HepG2 (cell line): ENCODE data around the gene NFE2L1. TPM values are rescaled to one million over a fixed set of nuclear protein-coding genes. Genes with fewer than 3 reads are reported as not detected.
A peak's percentile ranks its signal among the peaks of the same experiment; 100 is the strongest.

Source experiments
- CCDC6 ChIP-seq: sonication (generic); formaldehyde crosslinking; IDR thresholded peaks from 2 replicates; pipeline ENCODE4 v1.8.1; 2022; ENCODE audit warnings: mild to moderate bottlenecking, missing genetic modification reagents, moderate library complexity
- CREBL2 ChIP-seq: sonication (generic); formaldehyde crosslinking; IDR thresholded peaks from 2 replicates; pipeline ENCODE4 v1.8.1; 2023; ENCODE audit warnings: missing genetic modification reagents, mild to moderate bottlenecking, borderline replicate concordance
- FOXA1 ChIP-seq, 2 experiments: fragments of 450-650 bp in 1 of 2; sonication (generic) in 1 of 2; formaldehyde crosslinking in 1 of 2; IDR thresholded peaks; 2 replicates each; pipeline versions ENCODE4 v1.4.0 to v1.6.1; 2016 to 2020; ENCODE audit warnings: missing genetic modification reagents in 1 of 2
- IRF2 ChIP-seq: IDR thresholded peaks from 2 replicates; pipeline ENCODE4 v1.6.1; 2018; ENCODE audit warnings: missing genetic modification reagents, missing compliant biosample characterization
- ISX ChIP-seq: sonication (generic); formaldehyde crosslinking; conservative IDR thresholded peaks from 2 replicates; pipeline ENCODE4 v1.5.0; 2020; ENCODE audit warnings: missing genetic modification reagents
- KDM5A ChIP-seq: fragments of 200-600 bp; sonication (generic); IDR thresholded peaks from 2 replicates; pipeline ENCODE4 v1.7.0; 2018; ENCODE audit warnings: antibody characterized with exemption, mild to moderate bottlenecking, low read length, borderline replicate concordance
- KLF11 ChIP-seq: IDR thresholded peaks from 2 replicates; pipeline ENCODE4 v1.6.1; 2016; ENCODE audit warnings: missing compliant biosample characterization
- NR2F2 ChIP-seq: IDR thresholded peaks from 2 replicates; pipeline ENCODE4 v1.6.1; 2012; ENCODE audit warnings: low read depth, inconsistent platforms, borderline replicate concordance
- SMC3 ChIP-seq: IDR thresholded peaks from 2 replicates; pipeline ENCODE4 v1.6.1; 2011; ENCODE audit warnings: low read length, improper control_type of control experiment
- SP4 ChIP-seq: sonication (generic); formaldehyde crosslinking; IDR thresholded peaks from 2 replicates; pipeline ENCODE4 v1.8.1; 2023; ENCODE audit warnings: mild to moderate bottlenecking, missing genetic modification reagents
- SSRP1 ChIP-seq: IDR thresholded peaks from 2 replicates; pipeline ENCODE4 v1.6.1; 2016; ENCODE audit warnings: control low read depth
- TEAD3 ChIP-seq: optimal IDR thresholded peaks from 2 replicates; pipeline ENCODE3; 2016; ENCODE audit warnings: borderline replicate concordance
- WIZ ChIP-seq: sonication (generic); formaldehyde crosslinking; IDR thresholded peaks from 2 replicates; pipeline ENCODE4 v1.5.1; 2020; ENCODE audit warnings: mild to moderate bottlenecking, missing genetic modification reagents
- ZBTB1 ChIP-seq: sonication (generic); formaldehyde crosslinking; IDR thresholded peaks from 2 replicates; pipeline ENCODE4 v1.4.0; 2020; ENCODE audit warnings: missing genetic modification reagents, borderline replicate concordance
- ZBTB7A ChIP-seq: sonication (generic); formaldehyde crosslinking; IDR thresholded peaks from 2 replicates; pipeline ENCODE4 v1.8.0; 2022; ENCODE audit warnings: mild to moderate bottlenecking, missing genetic modification reagents
- ZNF224 ChIP-seq: sonication (generic); formaldehyde crosslinking; IDR thresholded peaks from 2 replicates; pipeline ENCODE4 v1.5.0; 2020; ENCODE audit warnings: mild to moderate bottlenecking, missing genetic modification reagents
- ZNF546 ChIP-seq: sonication (generic); formaldehyde crosslinking; conservative IDR thresholded peaks from 2 replicates; pipeline ENCODE4 v1.8.1; 2023; ENCODE audit warnings: mild to moderate bottlenecking, missing genetic modification reagents
- ZNF547 ChIP-seq: sonication (generic); formaldehyde crosslinking; IDR thresholded peaks from 2 replicates; pipeline ENCODE4 v1.5.1; 2020; ENCODE audit warnings: mild to moderate bottlenecking, missing genetic modification reagents
- ZNF672 ChIP-seq: sonication (generic); formaldehyde crosslinking; IDR thresholded peaks from 2 replicates; pipeline ENCODE4 v1.8.1; 2022; ENCODE audit warnings: missing genetic modification reagents
- ZNF782 ChIP-seq: sonication (generic); formaldehyde crosslinking; IDR thresholded peaks from 2 replicates; pipeline ENCODE4 v1.4.0; 2020; ENCODE audit warnings: missing genetic modification reagents, mild to moderate bottlenecking, borderline replicate concordance
- ZSCAN31 ChIP-seq: sonication (generic); formaldehyde crosslinking; IDR thresholded peaks from 2 replicates; pipeline ENCODE4 v1.5.0; 2020; ENCODE audit warnings: low read depth, mild to moderate bottlenecking, missing genetic modification reagents
- polyA plus RNA-seq, 8 experiments: library from polyadenylated mRNA; depleted of rRNA in 3 of 8; stranded (reverse) in 7 of 8; unstranded in 1 of 8; fragments of >200 nt; fragmentation: Illumina TruSeq in 4 of 8; extraction: Trizol in 4 of 8; gene quantifications; 2 replicates each; pipeline versions ENCODE4 v1.2.1 to v1.2.3, GENCODE V29; 2011 to 2016; ENCODE audit warnings: low read depth in 4 of 8, missing spikeins in 1 of 8, mixed read lengths in 1 of 8; ENCODE audit not compliant: insufficient read depth in 1 of 8
- total RNA-seq, 5 experiments: library from RNA; depleted of rRNA; stranded (reverse); fragments of >200 nt; fragmentation: Illumina TruSeq; extraction: Trizol; gene quantifications; 2 replicates each; pipeline ENCODE4 v1.2.3, GENCODE V29; 2016; ENCODE audit warnings: low read depth in 1 of 5
- TF ChIP-seq, protein P1 (sequence below): sonication (generic); formaldehyde crosslinking; IDR thresholded peaks from 2 replicates; pipeline ENCODE4 v1.5.0; 2020; ENCODE audit warnings: mild to moderate bottlenecking, missing genetic modification reagents, borderline replicate concordance
- TF ChIP-seq, protein P2 (sequence below): sonication (generic); formaldehyde crosslinking; IDR thresholded peaks from 2 replicates; pipeline ENCODE4 v1.4.0; 2020; ENCODE audit warnings: missing genetic modification reagents, mild to moderate bottlenecking, borderline replicate concordance
- TF ChIP-seq, protein P3 (sequence below): sonication (generic); formaldehyde crosslinking; IDR thresholded peaks from 2 replicates; pipeline ENCODE4 v1.4.0; 2020; ENCODE audit warnings: mild to moderate bottlenecking, missing genetic modification reagents, borderline replicate concordance

Gene NFE2L1
- total and polyA plus RNA-seq, 2 of the 13 experiments (the other 11 are each of a cell fraction or from before 2014, with no cell fraction given) = 67.0 to 234 TPM

GRCh38 chr17:48023400-48024148, 24.6 kb upstream of the NFE2L1 start (continued):
- TF ChIP-seq SP4 (0 out of 2 replicates have a peak, but pooled peaks have one; percentile 1), ZNF224 (CRISPR knock-in tag) (no peak), ZBTB1 (CRISPR knock-in tag) (no peak), CCDC6 (no peak), ISX (CRISPR knock-in tag) (no peak), WIZ (CRISPR knock-in tag) (no peak), ZNF672 (CRISPR knock-in tag) (no peak), ZBTB7A (CRISPR knock-in tag) (no peak), KDM5A (no peak), ZNF782 (no peak; the same call in 1 of the 2 replicates), KLF11 (no peak), ZNF546 (CRISPR knock-in tag) (no peak; the same call in 1 of the 2 replicates), SMC3 (no peak), NR2F2 (no peak), IRF2 (CRISPR knock-in tag) (no peak), CREBL2 (CRISPR knock-in tag) (no peak), ZNF547 (CRISPR knock-in tag) (0 out of 2 replicates have a peak, but pooled peaks have one; percentile 14), FOXA1 (IDR thresholded peaks at IDR 0.05) (no peak), FOXA1 (CRISPR knock-in tag; IDR thresholded peaks at IDR 0.05) (no peak), SSRP1 (CRISPR knock-in tag) (no peak), TEAD3 (CRISPR knock-in tag) (no peak), ZSCAN31 (no peak)
- TF ChIP-seq, protein P1, sequence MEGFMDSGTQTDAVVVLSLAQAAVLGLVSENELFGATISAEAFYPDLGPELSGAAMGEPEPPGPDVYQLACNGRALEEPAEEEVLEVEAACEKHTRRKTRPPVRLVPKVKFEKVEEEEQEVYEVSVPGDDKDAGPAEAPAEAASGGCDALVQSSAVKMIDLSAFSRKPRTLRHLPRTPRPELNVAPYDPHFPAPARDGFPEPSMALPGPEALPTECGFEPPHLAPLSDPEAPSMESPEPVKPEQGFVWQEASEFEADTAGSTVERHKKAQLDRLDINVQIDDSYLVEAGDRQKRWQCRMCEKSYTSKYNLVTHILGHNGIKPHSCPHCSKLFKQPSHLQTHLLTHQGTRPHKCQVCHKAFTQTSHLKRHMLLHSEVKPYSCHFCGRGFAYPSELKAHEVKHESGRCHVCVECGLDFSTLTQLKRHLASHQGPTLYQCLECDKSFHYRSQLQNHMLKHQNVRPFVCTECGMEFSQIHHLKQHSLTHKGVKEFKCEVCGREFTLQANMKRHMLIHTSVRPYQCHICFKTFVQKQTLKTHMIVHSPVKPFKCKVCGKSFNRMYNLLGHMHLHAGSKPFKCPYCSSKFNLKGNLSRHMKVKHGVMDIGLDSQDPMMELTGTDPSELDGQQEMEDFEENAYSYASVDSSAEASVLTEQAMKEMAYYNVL (CRISPR knock-in tag) = no peak
- TF ChIP-seq, protein P2, sequence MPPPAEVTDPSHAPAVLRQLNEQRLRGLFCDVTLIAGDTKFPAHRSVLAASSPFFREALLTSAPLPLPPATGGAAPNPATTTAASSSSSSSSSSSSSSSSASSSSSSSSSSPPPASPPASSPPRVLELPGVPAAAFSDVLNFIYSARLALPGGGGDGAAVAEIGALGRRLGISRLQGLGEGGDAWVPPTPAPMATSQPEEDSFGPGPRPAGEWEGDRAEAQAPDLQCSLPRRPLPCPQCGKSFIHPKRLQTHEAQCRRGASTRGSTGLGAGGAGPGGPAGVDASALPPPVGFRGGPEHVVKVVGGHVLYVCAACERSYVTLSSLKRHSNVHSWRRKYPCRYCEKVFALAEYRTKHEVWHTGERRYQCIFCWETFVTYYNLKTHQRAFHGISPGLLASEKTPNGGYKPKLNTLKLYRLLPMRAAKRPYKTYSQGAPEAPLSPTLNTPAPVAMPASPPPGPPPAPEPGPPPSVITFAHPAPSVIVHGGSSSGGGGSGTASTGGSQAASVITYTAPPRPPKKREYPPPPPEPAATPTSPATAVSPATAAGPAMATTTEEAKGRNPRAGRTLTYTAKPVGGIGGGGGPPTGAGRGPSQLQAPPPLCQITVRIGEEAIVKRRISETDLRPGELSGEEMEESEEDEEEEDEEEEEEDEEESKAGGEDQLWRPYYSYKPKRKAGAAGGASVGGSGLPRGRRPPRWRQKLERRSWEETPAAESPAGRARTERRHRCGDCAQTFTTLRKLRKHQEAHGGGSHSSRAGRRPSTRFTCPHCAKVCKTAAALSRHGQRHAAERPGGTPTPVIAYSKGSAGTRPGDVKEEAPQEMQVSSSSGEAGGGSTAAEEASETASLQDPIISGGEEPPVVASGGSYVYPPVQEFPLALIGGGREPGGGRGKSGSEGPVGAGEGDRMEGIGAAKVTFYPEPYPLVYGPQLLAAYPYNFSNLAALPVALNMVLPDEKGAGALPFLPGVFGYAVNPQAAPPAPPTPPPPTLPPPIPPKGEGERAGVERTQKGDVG (CRISPR knock-in tag) = no peak
- TF ChIP-seq, protein P3, sequence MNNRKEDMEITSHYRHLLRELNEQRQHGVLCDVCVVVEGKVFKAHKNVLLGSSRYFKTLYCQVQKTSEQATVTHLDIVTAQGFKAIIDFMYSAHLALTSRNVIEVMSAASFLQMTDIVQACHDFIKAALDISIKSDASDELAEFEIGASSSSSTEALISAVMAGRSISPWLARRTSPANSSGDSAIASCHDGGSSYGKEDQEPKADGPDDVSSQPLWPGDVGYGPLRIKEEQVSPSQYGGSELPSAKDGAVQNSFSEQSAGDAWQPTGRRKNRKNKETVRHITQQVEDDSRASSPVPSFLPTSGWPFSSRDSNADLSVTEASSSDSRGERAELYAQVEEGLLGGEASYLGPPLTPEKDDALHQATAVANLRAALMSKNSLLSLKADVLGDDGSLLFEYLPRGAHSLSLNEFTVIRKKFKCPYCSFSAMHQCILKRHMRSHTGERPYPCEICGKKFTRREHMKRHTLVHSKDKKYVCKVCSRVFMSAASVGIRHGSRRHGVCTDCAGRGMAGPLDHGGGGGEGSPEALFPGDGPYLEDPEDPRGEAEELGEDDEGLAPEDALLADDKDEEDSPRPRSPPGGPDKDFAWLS (CRISPR knock-in tag) = peak; percentile 31; the same call in 1 of the 2 replicates
